MM.1S (cell line): ENCODE data around the gene NTRK1.

Source experiments
- DNase-seq: peaks from one replicate; pipeline ENCODE4 v3.0.0-alpha.2; 2015
- H2AFZ ChIP-seq: fragments of 300-600 bp; sonication (generic); 2 replicates; pipeline ENCODE4 v1.6.0; 2016; ENCODE audit warnings: antibody characterized with exemption, low read length
- H3F3A ChIP-seq: fragments of 300-600 bp; sonication (generic); 2 replicates; pipeline ENCODE4 v1.6.1; 2016; ENCODE audit warnings: mild to moderate bottlenecking, antibody characterized with exemption, low read length, moderate library complexity, mixed read lengths; ENCODE audit not compliant: insufficient read depth
- H3K27ac ChIP-seq: fragments of 300-600 bp; sonication (generic); 2 replicates; pipeline ENCODE4 v1.5.1; 2016; ENCODE audit warnings: mild to moderate bottlenecking, low read length
- H3K27me3 ChIP-seq: fragments of 300-600 bp; sonication (generic); replicated peaks from 2 replicates; pipeline ENCODE4 v1.6.0; 2016; ENCODE audit warnings: low read length; ENCODE audit not compliant: insufficient read depth
- H3K36me3 ChIP-seq: fragments of 300-600 bp; sonication (generic); replicated peaks from 2 replicates; pipeline ENCODE4 v1.6.1; 2016; ENCODE audit warnings: mild to moderate bottlenecking, low read length, mixed read lengths; ENCODE audit not compliant: insufficient read depth
- H3K4me1 ChIP-seq: fragments of 300-600 bp; sonication (generic); 2 replicates; pipeline ENCODE4 v1.6.1; 2016; ENCODE audit warnings: low read length, mixed read lengths
- H3K4me2 ChIP-seq: fragments of 300-600 bp; sonication (generic); 2 replicates; pipeline ENCODE4 v1.6.0; 2016; ENCODE audit warnings: low read depth, low read length
- H3K4me3 ChIP-seq: fragments of 300-600 bp; sonication (generic); 2 replicates; pipeline ENCODE4 v1.5.1; 2016; ENCODE audit warnings: low read length, mixed read lengths
- H3K79me2 ChIP-seq: fragments of 300-600 bp; sonication (generic); 2 replicates; pipeline ENCODE4 v1.6.1; 2016; ENCODE audit warnings: mixed run types, low read length, mixed read lengths
- H3K9ac ChIP-seq: fragments of 300-600 bp; sonication (generic); 2 replicates; pipeline ENCODE4 v1.6.1; 2016; ENCODE audit warnings: low read length, mixed read lengths
- H3K9me2 ChIP-seq: fragments of 300-600 bp; sonication (generic); replicated peaks from 2 replicates; pipeline ENCODE4 v1.6.1; 2016; ENCODE audit warnings: mild to moderate bottlenecking, low read length, mixed read lengths; ENCODE audit not compliant: insufficient read depth
- H3K9me3 ChIP-seq: fragments of 300-600 bp; sonication (generic); replicated peaks from 2 replicates; pipeline ENCODE4 v1.6.1; 2016; ENCODE audit warnings: mild to moderate bottlenecking, low read length, mixed read lengths; ENCODE audit not compliant: insufficient read depth
- H4K20me1 ChIP-seq: fragments of 300-600 bp; sonication (generic); 2 replicates; pipeline ENCODE4 v1.6.1; 2016; ENCODE audit warnings: mild to moderate bottlenecking, low read length, moderate library complexity, mixed read lengths; ENCODE audit not compliant: insufficient read depth
- EZH2 ChIP-seq: fragments of 300-600 bp; sonication (generic); optimal IDR thresholded peaks from 2 replicates; pipeline ENCODE3; 2017; ENCODE audit warnings: low read depth, mild to moderate bottlenecking, antibody characterized with exemption, low read length, mixed read lengths
- EZH2phosphoT487 ChIP-seq: fragments of 300-600 bp; sonication (generic); IDR thresholded peaks from 2 replicates; pipeline ENCODE4 v1.6.1; 2018; ENCODE audit warnings: antibody characterized with exemption, low read length
- TF ChIP-seq, protein P1 (sequence below): fragments of 300-600 bp; sonication (generic); IDR thresholded peaks from 2 replicates; pipeline ENCODE4 v1.5.1; 2016; ENCODE audit warnings: antibody characterized with exemption, low read length, mixed read lengths

NTRK1 gene

DNA sequence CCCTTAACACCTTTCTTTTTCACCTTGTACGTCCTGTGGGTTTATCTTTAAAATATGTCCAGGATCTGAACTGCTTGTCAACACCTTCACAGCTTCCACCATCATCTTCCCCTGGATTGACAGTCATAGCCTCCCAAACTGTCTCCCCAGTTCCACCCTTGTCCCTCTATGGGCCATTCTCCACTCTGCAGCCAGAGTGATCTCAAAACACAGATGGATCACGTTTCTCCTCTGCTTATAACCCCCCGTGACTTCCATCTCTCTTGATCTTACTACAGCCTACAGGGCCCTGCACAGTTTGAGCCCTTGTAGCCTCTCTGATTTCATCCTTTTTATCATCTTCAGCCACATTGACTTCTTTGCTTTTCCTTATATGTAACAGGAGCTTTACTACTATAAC is 6.0 kb upstream of the NTRK1 start:
- H3K9ac ChIP-seq = no peak overlapping the region
- no peaks in the 10 kb centered on the region for H3K9me3 ChIP-seq
- H3K79me2 ChIP-seq = no peaks in the 10 kb centered on the region
- H3K4me1 ChIP-seq = peaks cover 4% of the 10 kb centered on the region; the same call in 1 of the 2 replicates
- H3K27me3 ChIP-seq = peaks cover 58% of the 10 kb centered on the region
- no peak overlapping the region for H3K27ac ChIP-seq
- no peaks in the 10 kb centered on the region for H4K20me1 ChIP-seq
- no peak overlapping the region for H3K4me2 ChIP-seq
- H2AFZ ChIP-seq = no peak overlapping the region
- no peaks in the 10 kb centered on the region for H3K9me2 ChIP-seq
- TF ChIP-seq, protein P1, sequence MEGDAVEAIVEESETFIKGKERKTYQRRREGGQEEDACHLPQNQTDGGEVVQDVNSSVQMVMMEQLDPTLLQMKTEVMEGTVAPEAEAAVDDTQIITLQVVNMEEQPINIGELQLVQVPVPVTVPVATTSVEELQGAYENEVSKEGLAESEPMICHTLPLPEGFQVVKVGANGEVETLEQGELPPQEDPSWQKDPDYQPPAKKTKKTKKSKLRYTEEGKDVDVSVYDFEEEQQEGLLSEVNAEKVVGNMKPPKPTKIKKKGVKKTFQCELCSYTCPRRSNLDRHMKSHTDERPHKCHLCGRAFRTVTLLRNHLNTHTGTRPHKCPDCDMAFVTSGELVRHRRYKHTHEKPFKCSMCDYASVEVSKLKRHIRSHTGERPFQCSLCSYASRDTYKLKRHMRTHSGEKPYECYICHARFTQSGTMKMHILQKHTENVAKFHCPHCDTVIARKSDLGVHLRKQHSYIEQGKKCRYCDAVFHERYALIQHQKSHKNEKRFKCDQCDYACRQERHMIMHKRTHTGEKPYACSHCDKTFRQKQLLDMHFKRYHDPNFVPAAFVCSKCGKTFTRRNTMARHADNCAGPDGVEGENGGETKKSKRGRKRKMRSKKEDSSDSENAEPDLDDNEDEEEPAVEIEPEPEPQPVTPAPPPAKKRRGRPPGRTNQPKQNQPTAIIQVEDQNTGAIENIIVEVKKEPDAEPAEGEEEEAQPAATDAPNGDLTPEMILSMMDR = 0 out of 2 replicates have a peak, but pooled peaks have one; percentile 5
- TF ChIP-seq EZH2phosphoT487 (no peak), EZH2 (no peak)
- no peaks in the 10 kb centered on the region for H3K36me3 ChIP-seq
- no peak for DNase-seq
- H3F3A ChIP-seq = no peaks in the 10 kb centered on the region
- no peak overlapping the region for H3K4me3 ChIP-seq

DNA sequence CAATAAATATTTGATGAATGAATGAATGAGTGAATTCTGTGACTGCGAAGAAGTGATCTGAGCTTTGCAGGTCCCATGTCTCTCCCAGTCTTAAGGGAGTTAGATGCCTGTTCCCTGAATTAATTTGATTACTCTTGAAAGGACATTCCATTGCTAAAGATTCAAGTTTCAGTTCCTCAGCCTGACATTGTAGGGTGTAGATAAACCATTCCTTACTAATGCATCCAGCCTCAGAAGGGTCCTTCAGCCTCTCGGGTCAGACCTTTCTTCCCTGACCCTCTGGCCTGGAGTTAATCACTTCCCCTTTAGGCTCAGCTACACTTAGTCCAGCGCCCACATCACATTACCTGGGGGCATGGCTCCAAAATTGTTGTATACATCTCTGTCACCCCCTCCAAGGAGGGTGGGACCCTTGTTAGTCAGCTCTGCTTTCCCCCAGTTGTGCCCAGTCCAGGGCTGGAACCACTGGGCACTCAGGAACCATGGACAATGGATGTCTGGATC is 4.3 kb upstream of the NTRK1 start:
- no peak overlapping the region for H3K9ac ChIP-seq
- H3K79me2 ChIP-seq = no peaks in the 10 kb centered on the region
- no peak overlapping the region for H2AFZ ChIP-seq
- TF ChIP-seq EZH2phosphoT487 (no peak), EZH2 (no peak)
- TF ChIP-seq, protein P1 = no peak
- H3K9me3 ChIP-seq = no peaks in the 10 kb centered on the region
- H3K27ac ChIP-seq = no peak overlapping the region
- no peaks in the 10 kb centered on the region for H3F3A ChIP-seq
- H4K20me1 ChIP-seq = no peaks in the 10 kb centered on the region
- no peaks in the 10 kb centered on the region for H3K36me3 ChIP-seq
- DNase-seq = no peak
- peaks cover 17% of the 10 kb centered on the region for H3K4me1 ChIP-seq
- H3K4me2 ChIP-seq = no peak overlapping the region
- H3K4me3 ChIP-seq = no peak overlapping the region
- H3K27me3 ChIP-seq = peaks cover 75% of the 10 kb centered on the region
- no peaks in the 10 kb centered on the region for H3K9me2 ChIP-seq

DNA sequence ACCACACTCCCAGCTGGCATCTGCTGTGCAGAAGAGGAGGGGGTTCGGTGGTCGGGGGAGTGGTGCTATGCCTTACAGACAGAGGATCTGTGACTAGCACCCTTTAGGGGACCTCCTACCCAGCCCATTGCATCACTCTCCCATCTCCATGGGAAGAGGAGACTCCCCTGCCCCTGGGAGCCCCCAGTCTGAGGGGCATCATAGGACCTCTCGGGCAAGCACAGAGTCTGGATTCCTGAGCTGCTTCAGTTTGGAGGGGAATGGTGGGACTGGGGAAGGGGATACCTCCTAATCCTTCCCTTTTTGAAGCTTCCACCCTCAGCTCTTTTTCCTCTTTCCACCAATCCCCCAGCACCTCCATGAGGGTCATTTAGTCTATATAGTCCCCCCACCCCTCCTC is 3.1 kb upstream of the NTRK1 start:
- DNase-seq = no peak
- Histone ChIP-seq H4K20me1 (no peaks in the 10 kb centered on the region), H3F3A (no peaks in the 10 kb centered on the region), H3K4me2 (no peak overlapping the region), H3K9me2 (no peaks in the 10 kb centered on the region), H3K9ac (no peak overlapping the region), H3K79me2 (no peaks in the 10 kb centered on the region), H3K27ac (no peak overlapping the region), H3K4me3 (no peak overlapping the region), H3K36me3 (no peaks in the 10 kb centered on the region), H3K4me1 (peaks cover 17% of the 10 kb centered on the region), H3K27me3 (peaks cover 80% of the 10 kb centered on the region), H2AFZ (no peak overlapping the region), H3K9me3 (no peaks in the 10 kb centered on the region)
- no peak for TF ChIP-seq EZH2
- TF ChIP-seq EZH2phosphoT487 = no peak
- TF ChIP-seq, protein P1 = no peak
